H1 (cell line): ENCODE results near the gene MTMR4. TPM values are rescaled to one million over a fixed set of nuclear protein-coding genes. Genes with fewer than 3 reads are reported as not detected.
"Not testable (repeated sequence)": the region's sequence is repeated elsewhere in the genome, so short reads cannot be mapped to it uniquely, and the experiment has no call there.

Experiments used
- CTCF ChIA-PET: fragments of 300-600 bp; sonication (Branson Sonifier 250); formaldehyde crosslinking; loops from one replicate; lab custom pipeline; 2021; ENCODE audit not compliant: partially characterized antibody; lab: Charles Lee
- POLR2A ChIA-PET: fragments of 300-600 bp; sonication (Branson Sonifier 250); formaldehyde crosslinking; loops from one replicate; lab custom pipeline; 2021; ENCODE audit warnings: inconsistent platforms; ENCODE audit not compliant: partially characterized antibody; lab: Charles Lee
- DNase-seq, 2 experiments: peaks; one replicate each; pipeline versions ENCODE4 v3.0.0 to v3.0.0-alpha.2; 2010 to 2022; ENCODE audit warnings: low spot score in 2 of 2, low read depth in 1 of 2, mixed read lengths in 1 of 2
- FAIRE-seq: peaks from 2 replicates; lab custom pipeline; 2011; peaks lifted over from hg19 to GRCh38; lab: Jason Lieb, UNC
- H2AFZ ChIP-seq: 2 replicates; pipeline ENCODE4 v1.8.1; 2012; ENCODE audit warnings: low read length, inconsistent platforms
- H2AK5ac ChIP-seq: 2 replicates; pipeline ENCODE4 v1.6.1; 2013; ENCODE audit warnings: low read depth, low read length
- H2BK120ac ChIP-seq: replicated peaks from 2 replicates; pipeline ENCODE3; 2013; ENCODE audit warnings: low read depth, low read length, inconsistent platforms
- H2BK12ac ChIP-seq: 2 replicates; pipeline ENCODE4 v1.6.1; 2013; ENCODE audit warnings: low read depth, low read length
- H2BK15ac ChIP-seq: 2 replicates; pipeline ENCODE4 v1.6.1; 2013; ENCODE audit warnings: low read length
- H2BK20ac ChIP-seq: 2 replicates; pipeline ENCODE4 v1.6.1; 2013; ENCODE audit warnings: low read length
- H2BK5ac ChIP-seq: 2 replicates; pipeline ENCODE4 v1.6.1; 2013; ENCODE audit warnings: low read depth, low read length
- H3K14ac ChIP-seq: 2 replicates; pipeline ENCODE4 v1.6.1; 2013; ENCODE audit warnings: inconsistent platforms; ENCODE audit not compliant: insufficient read length
- H3K18ac ChIP-seq: 2 replicates; pipeline ENCODE4 v1.6.1; 2013; ENCODE audit warnings: low read length; ENCODE audit errors: extremely low read depth
- H3K23ac ChIP-seq: 2 replicates; pipeline ENCODE4 v1.6.1; 2013; ENCODE audit warnings: inconsistent platforms; ENCODE audit not compliant: insufficient read length
- H3K23me2 ChIP-seq: 2 replicates; pipeline ENCODE4 v1.6.1; 2013; ENCODE audit warnings: low read depth, low read length
- H3K27ac ChIP-seq: 2 replicates; pipeline ENCODE4 v1.6.1; 2011; ENCODE audit warnings: low read depth, low read length, inconsistent platforms
- H3K27me3 ChIP-seq, 4 experiments: replicated peaks in 1 of 4; 1 replicate in 1 of 4; 2 replicates in 3 of 4; pipeline versions ENCODE4 v1.6.1 to v1.8.1; 2011 to 2013; ENCODE audit warnings: low read length in 3 of 4, mild to moderate bottlenecking in 3 of 4, inconsistent platforms in 2 of 4, mixed read lengths in 2 of 4, moderate library complexity in 1 of 4; ENCODE audit not compliant: control insufficient read depth in 3 of 4, insufficient read depth in 3 of 4; ENCODE audit errors: extremely low read depth in 1 of 4
- H3K36me3 ChIP-seq, 4 experiments: 2 replicates each; pipeline versions ENCODE4 v1.6.1 to v1.8.1; 2011 to 2013; ENCODE audit warnings: mild to moderate bottlenecking in 4 of 4, low read length in 3 of 4, moderate library complexity in 2 of 4, control low read depth in 1 of 4, inconsistent platforms in 1 of 4; ENCODE audit not compliant: insufficient read depth in 4 of 4, control insufficient read depth in 2 of 4
- H3K4ac ChIP-seq: replicated peaks from 2 replicates; pipeline ENCODE3; 2013; ENCODE audit warnings: low read length, low read depth, mixed read lengths, inconsistent platforms; ENCODE audit not compliant: insufficient read length
- H3K4me1 ChIP-seq, 4 experiments: replicated peaks in 1 of 4; 1 replicate in 1 of 4; 2 replicates in 3 of 4; pipeline versions ENCODE4 v1.6.1 to v1.8.1; 2011 to 2013; ENCODE audit warnings: low read length in 3 of 4, inconsistent platforms in 2 of 4, mixed read lengths in 1 of 4; ENCODE audit not compliant: insufficient read depth in 4 of 4, control insufficient read depth in 3 of 4
- H3K4me2 ChIP-seq, 2 experiments: 2 replicates each; pipeline versions ENCODE4 v1.6.1 to v1.8.1; 2011 to 2013; ENCODE audit warnings: low read depth in 2 of 2, low read length in 2 of 2, control low read depth in 1 of 2, inconsistent platforms in 1 of 2, mild to moderate bottlenecking in 1 of 2; ENCODE audit not compliant: insufficient read depth in 1 of 2
- H3K4me3 ChIP-seq, 4 experiments: fragments of 200-600, 300-600 bp in 1 of 4; sonication (generic), shearing (Covaris generic), sonication (Bioruptor Twin) in 1 of 4; 2 replicates each; pipeline versions ENCODE4 v1.5.1 to v1.8.1; 2011 to 2016; ENCODE audit warnings: low read length in 4 of 4, low read depth in 3 of 4, control low read depth in 2 of 4, inconsistent platforms in 2 of 4, mild to moderate bottlenecking in 2 of 4, mixed read lengths in 1 of 4, moderate library complexity in 1 of 4; ENCODE audit not compliant: insufficient read depth in 2 of 4; ENCODE audit errors: extremely low read depth in 1 of 4
- H3K56ac ChIP-seq: replicated peaks from 2 replicates; pipeline ENCODE3; 2013; ENCODE audit warnings: low read depth, mild to moderate bottlenecking, mixed read lengths, low read length, inconsistent platforms; ENCODE audit not compliant: insufficient read length
- H3K79me1 ChIP-seq: 2 replicates; pipeline ENCODE4 v1.6.1; 2013; ENCODE audit warnings: low read depth, low read length, control low read depth
- H3K79me2 ChIP-seq, 2 experiments: 2 replicates each; pipeline versions ENCODE4 v1.6.1 to v1.8.1; 2012 to 2013; ENCODE audit warnings: low read length in 2 of 2, mild to moderate bottlenecking in 2 of 2, inconsistent platforms in 1 of 2; ENCODE audit not compliant: insufficient read depth in 2 of 2, control insufficient read depth in 1 of 2
- H3K9ac ChIP-seq, 4 experiments: replicated peaks in 1 of 4; 1 replicate in 1 of 4; 2 replicates in 3 of 4; pipeline versions ENCODE4 v1.6.1 to v1.8.1; 2011 to 2013; ENCODE audit warnings: low read depth in 3 of 4, low read length in 3 of 4, control low read depth in 2 of 4, mild to moderate bottlenecking in 2 of 4, moderate library complexity in 2 of 4, inconsistent platforms in 1 of 4; ENCODE audit errors: extremely low read depth in 1 of 4
- H3K9me3 ChIP-seq, 2 experiments: 2 replicates each; pipeline versions ENCODE4 v1.6.1 to v1.8.1; 2012 to 2013; ENCODE audit warnings: mild to moderate bottlenecking in 2 of 2, moderate library complexity in 2 of 2, control low read depth in 1 of 2, inconsistent platforms in 1 of 2, low read depth in 1 of 2, low read length in 1 of 2, mixed read lengths in 1 of 2; ENCODE audit not compliant: insufficient read depth in 2 of 2
- H4K20me1 ChIP-seq, 2 experiments: replicated peaks in 1 of 2; 2 replicates each; pipeline versions ENCODE3 to v1.8.1; 2011 to 2013; ENCODE audit warnings: inconsistent platforms in 2 of 2, low read length in 2 of 2, mild to moderate bottlenecking in 1 of 2; ENCODE audit not compliant: insufficient read depth in 2 of 2, control insufficient read depth in 1 of 2
- H4K5ac ChIP-seq: 2 replicates; pipeline ENCODE4 v1.6.1; 2013; ENCODE audit warnings: low read length, low read depth, mixed read lengths, inconsistent platforms; ENCODE audit not compliant: insufficient read length
- H4K8ac ChIP-seq: 2 replicates; pipeline ENCODE4 v1.8.0; 2013; ENCODE audit warnings: mild to moderate bottlenecking, moderate library complexity, low read length, inconsistent platforms; ENCODE audit not compliant: insufficient read depth; ENCODE audit errors: extremely low read depth
- H4K91ac ChIP-seq: replicated peaks from 2 replicates; pipeline ENCODE3; 2013; ENCODE audit warnings: low read length, mixed read lengths, inconsistent platforms; ENCODE audit not compliant: insufficient read length
- WGBS, 2 experiments: shearing (Covaris generic) in 1 of 2; methylation state at CpG; one replicate each; pipeline versions ENCODE4 v1.1.6 to v1.1.7; 2013 to 2015; ENCODE audit warnings: low lambda C conversion rate in 2 of 2, mixed read lengths in 2 of 2, inconsistent platforms in 1 of 2, low coverage in 1 of 2, missing lambda C conversion rate in 1 of 2; ENCODE audit not compliant: insufficient replicate concordance in 2 of 2, insufficient coverage in 1 of 2, insufficient read length in 1 of 2; ENCODE audit errors: extremely low coverage in 1 of 2, missing lambda C conversion rate in 1 of 2; 5-methylcytosine and 5-hydroxymethylcytosine counted together
- polyA plus RNA-seq, 7 experiments: library from polyadenylated mRNA; depleted of rRNA in 3 of 7; stranded (reverse) in 5 of 7; unstranded in 2 of 7; fragments of >200 nt in 5 of 7; fragments of 200-250 nt in 2 of 7; gene quantifications; 1 replicate in 5 of 7; 2 replicates in 1 of 7; 4 replicates in 1 of 7; pipeline versions ENCODE4 v1.2.1 to v1.2.3, GENCODE V29; 2011 to 2013; ENCODE audit warnings: missing spikeins in 2 of 7, mixed read lengths in 2 of 7
- total RNA-seq: library from RNA; stranded (reverse); fragmentation: NEBNext Ultra II Directional; extraction: Animal tissue kit (Norgen Biotek cat#: 25700); gene quantifications from 2 replicates; pipeline ENCODE4 v1.2.1, GENCODE V29; 2021

The MTMR4 gene
- total and polyA plus RNA-seq, 2 of the 8 experiments (the other 6 are each of a cell fraction or from before 2014, with no cell fraction given), result 15.9 to 39.2 TPM

GRCh38 chr17:58481798-58482197 lies 32.6 kb downstream of the MTMR4 start:
- H2BK20ac ChIP-seq, H3K4ac ChIP-seq, H3K56ac ChIP-seq, FAIRE-seq, H2AK5ac ChIP-seq, H2BK12ac ChIP-seq, H2BK5ac ChIP-seq, H2BK120ac ChIP-seq, H3K4me3 ChIP-seq, H3K9ac ChIP-seq, H3K36me3 ChIP-seq, H4K5ac ChIP-seq, H2AFZ ChIP-seq, H4K20me1 ChIP-seq, H3K9me3 ChIP-seq, H3K4me1 ChIP-seq, H3K23me2 ChIP-seq, H2BK15ac ChIP-seq, H3K23ac ChIP-seq, H3K14ac ChIP-seq, H3K4me2 ChIP-seq, H4K8ac ChIP-seq, H3K79me1 ChIP-seq, H3K79me2 ChIP-seq, H3K27ac ChIP-seq, H3K27me3 ChIP-seq, H4K91ac ChIP-seq, DNase-seq, H3K18ac ChIP-seq: not testable (repeated sequence)
- WGBS, 2 experiments, result 87% methylated on average over 5 of the region's 5 CpGs; no CpG with 5 or more reads in 1 of the 2 experiments
- CTCF ChIA-PET, result interaction anchor here (1.3 to 1.7 kb wide), 2 partner anchors 170 to 178 kb away, joined by 3 to 6 read pairs; no protein-coding TSS in a partner anchor
- POLR2A ChIA-PET, result interaction anchor here (1.3 kb wide), 1 partner anchor 32 kb away, joined by 6 read pairs; the partner anchor contains the start of gene MTMR4
